ENCODE measurements around the gene OR7G3.

Gene OR7G3

GRCh38 chr19:9130965-9131364 is 4.2 kb upstream of the OR7G3 start:
- Histone ChIP-seq H3K4me1 (ENCODE audit: control insufficient read depth, low read length) (no peaks in the 10 kb centered on the region), H3K79me2 (ENCODE audit: control insufficient read depth, low read length) (no peaks in the 10 kb centered on the region), H3K27me3 (ENCODE audit: control insufficient read depth, low read length) (no peaks in the 10 kb centered on the region), H3K9me3 (ENCODE audit: control insufficient read depth, insufficient read depth, low read length) (no peaks in the 10 kb centered on the region), H4K20me1 (ENCODE audit: control insufficient read depth, insufficient read depth, low read depth, low read length) (no peaks in the 10 kb centered on the region), H3F3A (ENCODE audit: control insufficient read depth, insufficient read depth) (no peaks in the 10 kb centered on the region), H3K9me2 (replicated peaks; ENCODE audit: control insufficient read depth, low read length) (no peaks in the 10 kb centered on the region), H3K4me2 (ENCODE audit: low read length) (no peak overlapping the region), H3K4me3 (ENCODE audit: low read length) (no peak overlapping the region), H3K36me3 (ENCODE audit: control insufficient read depth, low read length) (no peaks in the 10 kb centered on the region), H3K27ac (ENCODE audit: low read depth, low read length) (no peak overlapping the region)
- no peak for TF ChIP-seq EZH2phosphoT487 (IDR thresholded peaks at IDR 0.05; ENCODE audit: borderline replicate concordance, low read length)

- Histone ChIP-seq H3K4me3 (ENCODE audit: low read length) (no peak overlapping the region), H3F3A (ENCODE audit: control insufficient read depth, insufficient read depth) (no peaks in the 10 kb centered on the region), H3K4me2 (ENCODE audit: low read length) (no peak overlapping the region), H3K4me1 (ENCODE audit: control insufficient read depth, low read length) (no peaks in the 10 kb centered on the region), H3K27ac (ENCODE audit: low read depth, low read length) (no peak overlapping the region), H3K27me3 (ENCODE audit: control insufficient read depth, low read length) (no peaks in the 10 kb centered on the region), H4K20me1 (ENCODE audit: control insufficient read depth, insufficient read depth, low read depth, low read length) (no peaks in the 10 kb centered on the region), H3K9me2 (replicated peaks; ENCODE audit: control insufficient read depth, low read length) (no peaks in the 10 kb centered on the region), H3K36me3 (ENCODE audit: control insufficient read depth, low read length) (no peaks in the 10 kb centered on the region), H3K9me3 (ENCODE audit: control insufficient read depth, insufficient read depth, low read length) (no peaks in the 10 kb centered on the region), H3K79me2 (ENCODE audit: control insufficient read depth, low read length) (no peaks in the 10 kb centered on the region)
- TF ChIP-seq EZH2phosphoT487 (IDR thresholded peaks at IDR 0.05; ENCODE audit: borderline replicate concordance, low read length) = no peak
- TF ChIP-seq CTCF (IDR thresholded peaks at IDR 0.05; ENCODE audit: low read depth, low read length, poor library complexity, severe bottlenecking) = no peak
These were observed 1.4 kb upstream of the OR7G3 start for GRCh38 chr19:9128171-9128570.

GRCh38 chr19:9116547-9116946 is 10.2 kb downstream of the OR7G3 start:
- H3K9me3 ChIP-seq (ENCODE audit: control insufficient read depth, insufficient read depth, low read length) = no peaks in the 10 kb centered on the region
- H3K4me2 ChIP-seq (ENCODE audit: low read length) = no peak overlapping the region
- H3K79me2 ChIP-seq (ENCODE audit: control insufficient read depth, low read length) = no peaks in the 10 kb centered on the region
- H3K27me3 ChIP-seq (ENCODE audit: control insufficient read depth, low read length) = no peaks in the 10 kb centered on the region
- H3K9me2 ChIP-seq (replicated peaks; ENCODE audit: control insufficient read depth, low read length) = no peaks in the 10 kb centered on the region
- no peak overlapping the region for H3K27ac ChIP-seq (ENCODE audit: low read depth, low read length)
- H3K4me1 ChIP-seq (ENCODE audit: control insufficient read depth, low read length) = no peaks in the 10 kb centered on the region
- H3F3A ChIP-seq (ENCODE audit: control insufficient read depth, insufficient read depth) = no peaks in the 10 kb centered on the region
- TF ChIP-seq CTCF (IDR thresholded peaks at IDR 0.05; ENCODE audit: low read depth, low read length, poor library complexity, severe bottlenecking) (no peak), EZH2phosphoT487 (IDR thresholded peaks at IDR 0.05; ENCODE audit: borderline replicate concordance, low read length) (no peak)
- no peak overlapping the region for H3K4me3 ChIP-seq (ENCODE audit: low read length)
- no peaks in the 10 kb centered on the region for H4K20me1 ChIP-seq (ENCODE audit: control insufficient read depth, insufficient read depth, low read depth, low read length)
- no peaks in the 10 kb centered on the region for H3K36me3 ChIP-seq (ENCODE audit: control insufficient read depth, low read length)

GRCh38 chr19:9115307-9115813 is 11.4 kb downstream of the OR7G3 start, which contains the start of gene OR7G1:
Gene OR7G1 (minus strand): TSS chr19:9115763. CDS start chr19:9115763, 0 bp downstream.
- Histone ChIP-seq H3K9me2 (replicated peaks; ENCODE audit: control insufficient read depth, low read length) (no peaks in the 10 kb centered on the region), H3K79me2 (ENCODE audit: control insufficient read depth, low read length) (no peaks in the 10 kb centered on the region), H4K20me1 (ENCODE audit: control insufficient read depth, insufficient read depth, low read depth, low read length) (no peaks in the 10 kb centered on the region), H3K36me3 (ENCODE audit: control insufficient read depth, low read length) (no peaks in the 10 kb centered on the region), H3F3A (ENCODE audit: control insufficient read depth, insufficient read depth) (no peaks in the 10 kb centered on the region), H3K27me3 (ENCODE audit: control insufficient read depth, low read length) (no peaks in the 10 kb centered on the region), H3K4me2 (ENCODE audit: low read length) (no peak within 1 kb of the TSS), H3K27ac (ENCODE audit: low read depth, low read length) (no peak within 1 kb of the TSS), H3K9me3 (ENCODE audit: control insufficient read depth, insufficient read depth, low read length) (no peaks in the 10 kb centered on the region), H3K4me1 (ENCODE audit: control insufficient read depth, low read length) (no peaks in the 10 kb centered on the region), H3K4me3 (ENCODE audit: low read length) (no peak within 1 kb of the TSS)
- TF ChIP-seq EZH2phosphoT487 (IDR thresholded peaks at IDR 0.05; ENCODE audit: borderline replicate concordance, low read length) (no peak), CTCF (IDR thresholded peaks at IDR 0.05; ENCODE audit: low read depth, low read length, poor library complexity, severe bottlenecking) (no peak)
